GM12878 (cell line): Measurements from ENCODE around the gene SOBP. TPM values are rescaled to one million over a fixed set of nuclear protein-coding genes. Genes with fewer than 3 reads are reported as not detected.

Source experiments
- BACH1 ChIP-seq: fragments of 450-650 bp; IDR thresholded peaks from 2 replicates; pipeline ENCODE4 v1.6.1; 2017; ENCODE audit warnings: mild to moderate bottlenecking, borderline replicate concordance
- polyA plus RNA-seq, 11 experiments: library from polyadenylated mRNA; depleted of rRNA in 4 of 11; unstranded in 6 of 11; stranded (reverse) in 5 of 11; fragments of >200 nt; fragmentation: Nextera tagmentation in 4 of 11; fragmentation: Illumina TruSeq in 1 of 11; extraction: Ambion mirVana in 4 of 11; extraction: Trizol in 1 of 11; gene quantifications; 1 replicate in 1 of 11; 2 replicates in 10 of 11; pipeline versions ENCODE4 v1.2.1 to v1.2.3, GENCODE V29; 2011 to 2016; ENCODE audit warnings: inconsistent platforms in 2 of 11, missing spikeins in 2 of 11, low read depth in 1 of 11
- total RNA-seq, 4 experiments: library from RNA; depleted of rRNA in 3 of 4; stranded (reverse); fragments of >200 nt in 3 of 4; fragmentation: Illumina TruSeq in 1 of 4; extraction: Trizol in 1 of 4; gene quantifications; 2 replicates each; pipeline versions ENCODE4 v1.2.1 to v1.2.3, GENCODE V29; 2013 to 2021
- TF ChIP-seq, protein P1 (sequence below): IDR thresholded peaks from 2 replicates; pipeline ENCODE4 v1.6.1; 2011; ENCODE audit warnings: borderline replicate concordance, low read depth, mild to moderate bottlenecking, moderate library complexity, low read length; ENCODE audit not compliant: insufficient read depth, poor library complexity, severe bottlenecking
- TF ChIP-seq, protein P2 (sequence below): fragments of 450-650 bp; formaldehyde crosslinking; IDR thresholded peaks from 2 replicates; pipeline ENCODE4 v1.5.0; 2022; ENCODE audit warnings: mild to moderate bottlenecking, missing genetic modification characterization
- TF ChIP-seq, protein P3 (sequence below): fragments of 450-650 bp; IDR thresholded peaks from 2 replicates; pipeline ENCODE4 v1.6.1; 2017; ENCODE audit warnings: mild to moderate bottlenecking

Gene SOBP
- total and polyA plus RNA-seq, 10 of the 15 experiments (the other 5 are each of a cell fraction or from before 2014, with no cell fraction given) = 0.49 to 1.9 (median 0.78) TPM

DNA sequence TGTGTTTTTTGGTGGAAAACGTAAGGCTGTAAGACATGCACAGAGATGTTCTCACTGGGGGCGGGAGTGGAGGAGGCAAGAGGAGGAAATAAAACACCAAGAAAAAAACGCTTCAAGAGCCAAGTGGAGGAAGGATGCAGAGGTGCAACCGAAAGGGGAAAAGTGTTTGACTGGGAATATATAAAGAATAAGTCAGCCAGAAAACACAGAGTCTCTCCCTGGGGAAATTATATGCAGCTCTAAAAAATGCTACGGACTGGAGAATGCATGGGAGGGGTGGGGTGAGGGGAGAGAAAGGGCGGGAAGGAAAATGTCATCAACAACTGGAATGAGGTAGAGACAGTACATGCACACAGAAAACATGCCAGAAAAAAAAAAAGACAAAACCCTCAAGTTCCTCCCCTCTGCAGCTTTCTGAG is 200.7 kb downstream of the SOBP start (continued):
- TF ChIP-seq, protein P1, sequence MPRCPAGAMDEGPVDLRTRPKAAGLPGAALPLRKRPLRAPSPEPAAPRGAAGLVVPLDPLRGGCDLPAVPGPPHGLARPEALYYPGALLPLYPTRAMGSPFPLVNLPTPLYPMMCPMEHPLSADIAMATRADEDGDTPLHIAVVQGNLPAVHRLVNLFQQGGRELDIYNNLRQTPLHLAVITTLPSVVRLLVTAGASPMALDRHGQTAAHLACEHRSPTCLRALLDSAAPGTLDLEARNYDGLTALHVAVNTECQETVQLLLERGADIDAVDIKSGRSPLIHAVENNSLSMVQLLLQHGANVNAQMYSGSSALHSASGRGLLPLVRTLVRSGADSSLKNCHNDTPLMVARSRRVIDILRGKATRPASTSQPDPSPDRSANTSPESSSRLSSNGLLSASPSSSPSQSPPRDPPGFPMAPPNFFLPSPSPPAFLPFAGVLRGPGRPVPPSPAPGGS = no peak
- no peak for TF ChIP-seq BACH1
- TF ChIP-seq, protein P2, sequence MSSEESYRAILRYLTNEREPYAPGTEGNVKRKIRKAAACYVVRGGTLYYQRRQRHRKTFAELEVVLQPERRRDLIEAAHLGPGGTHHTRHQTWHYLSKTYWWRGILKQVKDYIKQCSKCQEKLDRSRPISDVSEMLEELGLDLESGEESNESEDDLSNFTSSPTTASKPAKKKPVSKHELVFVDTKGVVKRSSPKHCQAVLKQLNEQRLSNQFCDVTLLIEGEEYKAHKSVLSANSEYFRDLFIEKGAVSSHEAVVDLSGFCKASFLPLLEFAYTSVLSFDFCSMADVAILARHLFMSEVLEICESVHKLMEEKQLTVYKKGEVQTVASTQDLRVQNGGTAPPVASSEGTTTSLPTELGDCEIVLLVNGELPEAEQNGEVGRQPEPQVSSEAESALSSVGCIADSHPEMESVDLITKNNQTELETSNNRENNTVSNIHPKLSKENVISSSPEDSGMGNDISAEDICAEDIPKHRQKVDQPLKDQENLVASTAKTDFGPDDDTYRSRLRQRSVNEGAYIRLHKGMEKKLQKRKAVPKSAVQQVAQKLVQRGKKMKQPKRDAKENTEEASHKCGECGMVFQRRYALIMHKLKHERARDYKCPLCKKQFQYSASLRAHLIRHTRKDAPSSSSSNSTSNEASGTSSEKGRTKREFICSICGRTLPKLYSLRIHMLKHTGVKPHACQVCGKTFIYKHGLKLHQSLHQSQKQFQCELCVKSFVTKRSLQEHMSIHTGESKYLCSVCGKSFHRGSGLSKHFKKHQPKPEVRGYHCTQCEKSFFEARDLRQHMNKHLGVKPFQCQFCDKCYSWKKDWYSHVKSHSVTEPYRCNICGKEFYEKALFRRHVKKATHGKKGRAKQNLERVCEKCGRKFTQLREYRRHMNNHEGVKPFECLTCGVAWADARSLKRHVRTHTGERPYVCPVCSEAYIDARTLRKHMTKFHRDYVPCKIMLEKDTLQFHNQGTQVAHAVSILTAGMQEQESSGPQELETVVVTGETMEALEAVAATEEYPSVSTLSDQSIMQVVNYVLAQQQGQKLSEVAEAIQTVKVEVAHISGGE = no peak
- TF ChIP-seq, protein P3, sequence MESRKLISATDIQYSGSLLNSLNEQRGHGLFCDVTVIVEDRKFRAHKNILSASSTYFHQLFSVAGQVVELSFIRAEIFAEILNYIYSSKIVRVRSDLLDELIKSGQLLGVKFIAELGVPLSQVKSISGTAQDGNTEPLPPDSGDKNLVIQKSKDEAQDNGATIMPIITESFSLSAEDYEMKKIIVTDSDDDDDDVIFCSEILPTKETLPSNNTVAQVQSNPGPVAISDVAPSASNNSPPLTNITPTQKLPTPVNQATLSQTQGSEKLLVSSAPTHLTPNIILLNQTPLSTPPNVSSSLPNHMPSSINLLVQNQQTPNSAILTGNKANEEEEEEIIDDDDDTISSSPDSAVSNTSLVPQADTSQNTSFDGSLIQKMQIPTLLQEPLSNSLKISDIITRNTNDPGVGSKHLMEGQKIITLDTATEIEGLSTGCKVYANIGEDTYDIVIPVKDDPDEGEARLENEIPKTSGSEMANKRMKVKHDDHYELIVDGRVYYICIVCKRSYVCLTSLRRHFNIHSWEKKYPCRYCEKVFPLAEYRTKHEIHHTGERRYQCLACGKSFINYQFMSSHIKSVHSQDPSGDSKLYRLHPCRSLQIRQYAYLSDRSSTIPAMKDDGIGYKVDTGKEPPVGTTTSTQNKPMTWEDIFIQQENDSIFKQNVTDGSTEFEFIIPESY = no peak
